Stimulated activated CD4-positive, alpha-beta T cell treated with anti-CD3 and anti-CD28 coated beads, Interleukin-12 subunit alpha, Interleukin-12 subunit beta, amount 100 ng/mL, for 4 hours (primary cell): ENCODE data around the gene ZFY.

Experiments
- DNase-seq: peaks from one replicate; pipeline ENCODE4 v3.0.0-alpha.2; 2020

ZFY gene

GRCh38 chrY:2934861-2935715 lies at the start of gene ZFY:
Gene ZFY, plus strand, starts transcription at chrY:2935381. Its CDS starts 18,556 bp downstream, at chrY:2953937.
- DNase-seq: peak; percentile 54

- no peak for DNase-seq
Observed at GRCh38 chrY:2885880-2886279, 49.3 kb upstream of the ZFY start.

- DNase-seq: no peak
Observed at GRCh38 chrY:2887386-2887785, 47.8 kb upstream of the ZFY start.

- no peak for DNase-seq
Observed at GRCh38 chrY:2887955-2888354, 47.2 kb upstream of the ZFY start.

- no peak for DNase-seq
Observed at GRCh38 chrY:2893471-2893870, 41.7 kb upstream of the ZFY start.

GRCh38 chrY:2896050-2896449 lies 39.1 kb upstream of the ZFY start:
- DNase-seq: no peak

- no peak for DNase-seq
Observed at GRCh38 chrY:2907356-2907755, 27.8 kb upstream of the ZFY start.

- DNase-seq: no peak
Observed at GRCh38 chrY:2913066-2913815, 21.9 kb upstream of the ZFY start.

- DNase-seq: no peak
Observed at GRCh38 chrY:2934078-2934477, 1.1 kb upstream of the ZFY start.

GRCh38 chrY:2935716-2936435 lies 695 bp downstream of the ZFY start:
- DNase-seq: peak; percentile 80

- DNase-seq: no peak
Observed at GRCh38 chrY:2936436-2936750, 1.2 kb downstream of the ZFY start.

GRCh38 chrY:2937149-2937548 lies 2.0 kb downstream of the ZFY start:
- DNase-seq: no peak

- DNase-seq: peak; percentile 11
Observed at GRCh38 chrY:2949590-2950252, 14.5 kb downstream of the ZFY start.

- no peak for DNase-seq
Observed at GRCh38 chrY:2950655-2951054, 15.5 kb downstream of the ZFY start.

GRCh38 chrY:2952912-2953311 lies 17.7 kb downstream of the ZFY start:
- DNase-seq: no peak

GRCh38 chrY:2954735-2955134 lies 19.6 kb downstream of the ZFY start:
- no peak for DNase-seq

GRCh38 chrY:2955561-2955960 lies 20.4 kb downstream of the ZFY start:
- no peak for DNase-seq

- DNase-seq: no peak
Observed at GRCh38 chrY:2962061-2962460, 26.9 kb downstream of the ZFY start.

GRCh38 chrY:2964814-2965213 lies 29.6 kb downstream of the ZFY start:
- no peak for DNase-seq

GRCh38 chrY:2965629-2966028 lies 30.4 kb downstream of the ZFY start:
- DNase-seq: no peak

- no peak for DNase-seq
Observed at GRCh38 chrY:2969561-2969960, 34.4 kb downstream of the ZFY start.

GRCh38 chrY:2972708-2973107 lies 37.5 kb downstream of the ZFY start:
- DNase-seq: no peak

GRCh38 chrY:2973110-2973751 lies 38.0 kb downstream of the ZFY start:
- DNase-seq: no peak
